Measurements from ENCODE around the gene SLAMF1.

DNA sequence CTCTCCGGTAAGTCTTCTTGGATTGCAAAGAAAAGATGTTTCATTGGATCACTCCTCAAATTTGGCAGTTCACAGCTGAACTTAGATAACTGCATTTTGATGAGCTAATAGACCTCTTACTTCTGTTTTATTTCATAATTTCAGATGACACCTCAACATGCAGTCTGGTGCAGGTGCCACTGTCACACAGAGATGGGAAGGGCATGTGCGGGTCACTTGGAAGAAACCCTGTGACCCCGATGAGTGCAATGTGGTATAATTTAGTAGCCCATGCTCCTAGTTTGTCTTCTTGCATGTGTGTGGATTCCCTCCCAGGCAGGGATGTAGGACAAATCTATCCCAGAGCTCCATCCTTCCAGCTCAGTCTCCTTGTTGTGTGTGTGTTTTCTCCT is 481 bp upstream of the SLAMF1 start:
- TF ChIP-seq POLR2AphosphoS5 (IDR thresholded peaks at IDR 0.05; ENCODE audit: low read depth, low read length) (no peak), POLR2A (IDR thresholded peaks at IDR 0.05; ENCODE audit: low read depth, low read length) (no peak), TAF1 (IDR thresholded peaks at IDR 0.05; ENCODE audit: low read depth, low read length) (no peak), PAX5 (IDR thresholded peaks at IDR 0.05; ENCODE audit: insufficient read depth, low read length, severe bottlenecking) (no peak)

All from GM12891 (cell line).